K562 (cell line): Measurements from ENCODE around the gene CPZ. TPM values are rescaled to one million over a fixed set of nuclear protein-coding genes. Genes with fewer than 3 reads are reported as not detected.

Experiments used
- ATAC-seq: fragments of 200-7000 bp; cut with Tn5 transposase; 3 replicates; pipeline ENCODE4 v1.9.1; 2020; ENCODE audit warnings: moderate library complexity
- BruUV-seq: library from RNA; stranded (reverse); fragments of 400-500 nt; replicated peaks from 2 replicates; lab custom pipeline; 2021; lab: Mats Ljungman, UMichigan
- CTCF ChIA-PET: fragments of 300-600 bp; formaldehyde crosslinking; extraction: SDS; loops from one replicate; lab custom pipeline; 2021; ENCODE audit warnings: low intra/inter-chr PET ratio; lab: Yijun Ruan, JAX
- POLR2A ChIA-PET: fragments of 300-600, 350-650 bp; sonication (Branson Sonifier 250); formaldehyde crosslinking; extraction: SDS; loops from one replicate; lab custom pipeline; 2021; ENCODE audit warnings: antibody characterized with exemption, inconsistent platforms; lab: Yijun Ruan, JAX
- DNase-seq, 4 experiments: peaks; one replicate each; pipeline versions ENCODE4 v3.0.0 to v3.0.0-alpha.2; 2011 to 2018; ENCODE audit warnings: low spot score in 3 of 4, mixed read lengths in 3 of 4; ENCODE audit errors: extremely low read depth in 1 of 4
- FAIRE-seq: peaks from 2 replicates; lab custom pipeline; 2011; peaks lifted over from hg19 to GRCh38; lab: Jason Lieb, UNC
- H2AFZ ChIP-seq: 2 replicates; pipeline ENCODE4 v1.6.0; 2011; ENCODE audit warnings: low read depth, low read length, control low read depth, inconsistent platforms
- H3K27ac ChIP-seq: fragments of 200-600 bp; 3 replicates; pipeline ENCODE4 v1.8.0; 2011; ENCODE audit warnings: low read depth, mild to moderate bottlenecking, control low read depth, inconsistent platforms, low read length, moderate library complexity, mixed read lengths; ENCODE audit errors: extremely low read depth
- H3K27me3 ChIP-seq, 2 experiments: fragments of 300-600 bp in 1 of 2; 2 replicates in 1 of 2; 3 replicates in 1 of 2; pipeline versions ENCODE4 v1.6.0 to v1.8.0; 2011; ENCODE audit warnings: inconsistent platforms in 2 of 2, low read length in 2 of 2, mild to moderate bottlenecking in 1 of 2, mixed read lengths in 1 of 2, moderate library complexity in 1 of 2; ENCODE audit not compliant: control insufficient read depth in 2 of 2, insufficient read depth in 2 of 2
- H3K36me3 ChIP-seq: fragments of 300-600 bp; 3 replicates; pipeline ENCODE4 v1.8.0; 2011; ENCODE audit warnings: mild to moderate bottlenecking, low read length, inconsistent platforms; ENCODE audit not compliant: control insufficient read depth, insufficient read depth
- H3K4me1 ChIP-seq, 2 experiments: fragments of 200-600 bp in 1 of 2; replicated peaks in 1 of 2; 2 replicates in 1 of 2; 3 replicates in 1 of 2; pipeline versions ENCODE4 v1.5.1 to v1.8.0; 2011; ENCODE audit warnings: inconsistent platforms in 2 of 2, low read length in 2 of 2, mild to moderate bottlenecking in 1 of 2, mixed read lengths in 1 of 2, moderate library complexity in 1 of 2; ENCODE audit not compliant: control insufficient read depth in 2 of 2, insufficient read depth in 2 of 2
- H3K4me2 ChIP-seq: 2 replicates; pipeline ENCODE4 v1.6.1; 2011; ENCODE audit warnings: low read length, control low read depth, inconsistent platforms, mixed read lengths; ENCODE audit not compliant: insufficient read depth
- H3K4me3 ChIP-seq: fragments of 200-600 bp; sonication (generic), shearing (Covaris generic); 2 replicates; pipeline ENCODE4 v1.5.1; 2016; ENCODE audit warnings: control low read depth, inconsistent platforms
- H3K79me2 ChIP-seq: fragments of 200-600 bp; 3 replicates; pipeline ENCODE4 v1.8.0; 2011; ENCODE audit warnings: low read length, inconsistent platforms; ENCODE audit not compliant: control insufficient read depth, insufficient read depth
- H3K9ac ChIP-seq, 2 experiments: 2 replicates each; pipeline versions ENCODE4 v1.6.0 to v1.6.1; 2011; ENCODE audit warnings: low read depth in 2 of 2, low read length in 2 of 2, control low read depth in 1 of 2, inconsistent platforms in 1 of 2, mild to moderate bottlenecking in 1 of 2, mixed read lengths in 1 of 2; ENCODE audit not compliant: insufficient read depth in 1 of 2
- H3K9me1 ChIP-seq: one replicate; pipeline ENCODE4 v1.6.0; 2011; ENCODE audit warnings: inconsistent platforms, mild to moderate bottlenecking, low read length, moderate library complexity; ENCODE audit not compliant: control insufficient read depth, insufficient read depth
- H3K9me3 ChIP-seq: replicated peaks from 2 replicates; pipeline ENCODE4 v1.5.1; 2011; ENCODE audit warnings: low read depth, low read length, inconsistent platforms; ENCODE audit not compliant: control insufficient read depth, insufficient read depth
- H4K20me1 ChIP-seq: replicated peaks from 2 replicates; pipeline ENCODE4 v1.6.1; 2011; ENCODE audit warnings: low read length, inconsistent platforms, mixed read lengths; ENCODE audit not compliant: control insufficient read depth, insufficient read depth
- CREM ChIP-seq: IDR thresholded peaks from 2 replicates; pipeline ENCODE4 v1.6.1; 2014; ENCODE audit warnings: antibody characterized with exemption, low read depth
- DACH1 ChIP-seq: fragments of 450-650 bp; IDR thresholded peaks from 2 replicates; pipeline ENCODE4 v1.6.1; 2018; ENCODE audit not compliant: partially characterized antibody
- ETV1 ChIP-seq: fragments of 450-650 bp; conservative IDR thresholded peaks from 2 replicates; pipeline ENCODE4 v1.6.1; 2016; ENCODE audit warnings: missing genetic modification characterization, control low read depth, low read depth, missing compliant biosample characterization
- GTF2B ChIP-seq: IDR thresholded peaks from 2 replicates; pipeline ENCODE4 v1.6.1; 2011; ENCODE audit not compliant: insufficient read length; ENCODE audit errors: extremely low read depth
- HIVEP1 ChIP-seq: fragments of 250-450 bp; sonication (Bioruptor Pico); IDR thresholded peaks from 2 replicates; pipeline ENCODE4 v1.4.0; 2020; ENCODE audit warnings: mild to moderate bottlenecking
- KDM2B ChIP-seq: fragments of 250-450 bp; sonication (Bioruptor Pico); IDR thresholded peaks from 2 replicates; pipeline ENCODE4 v1.8.0; 2021; ENCODE audit warnings: mild to moderate bottlenecking, moderate library complexity
- RFX5 ChIP-seq: IDR thresholded peaks from 2 replicates; pipeline ENCODE4 v1.6.1; 2011; ENCODE audit warnings: low read depth, mild to moderate bottlenecking, improper control_type of control experiment, low read length
- RNF2 ChIP-seq: sonication (generic); IDR thresholded peaks from 2 replicates; pipeline ENCODE4 v1.6.1; 2016
- ZNF146 ChIP-seq: IDR thresholded peaks from one replicate; pipeline ENCODE4 v1.6.1; 2018; ENCODE audit warnings: missing compliant biosample characterization; ENCODE audit not compliant: unreplicated experiment
- ZNF431 ChIP-seq: sonication (generic); formaldehyde crosslinking; IDR thresholded peaks from 2 replicates; pipeline ENCODE4 v1.8.0; 2022; ENCODE audit warnings: mild to moderate bottlenecking, missing genetic modification reagents
- WGBS: fragments of 100-300 bp; shearing (Covaris generic); methylation state at CpG from one replicate; pipeline ENCODE4 v1.1.6; 2016; ENCODE audit warnings: low coverage, mixed read lengths; ENCODE audit not compliant: insufficient coverage; ENCODE audit errors: missing lambda C conversion rate; 5-methylcytosine and 5-hydroxymethylcytosine counted together
- in situ Hi-C: fragments of 300-500 bp; cut with MboI; formaldehyde crosslinking; loops from 4 replicates; pipeline ENCODE4 v1.15.0; 2018; ENCODE audit warnings: inconsistent platforms, mixed read lengths
- intact Hi-C: fragments of 100-400 bp; cut with micrococcal nuclease; formaldehyde crosslinking; loops from 2 replicates; pipeline ENCODE4 v1.14.2; 2022
- polyA plus RNA-seq, 8 experiments: library from polyadenylated mRNA; depleted of rRNA in 4 of 8; stranded (reverse) in 5 of 8; unstranded in 3 of 8; fragments of >200 nt; fragmentation: Nextera tagmentation in 2 of 8; fragmentation: Illumina TruSeq in 1 of 8; extraction: Ambion mirVana in 2 of 8; extraction: Trizol in 1 of 8; gene quantifications; 2 replicates each; pipeline versions ENCODE4 v1.2.1 to v1.2.3, GENCODE V29; 2011 to 2014; ENCODE audit warnings: inconsistent platforms in 1 of 8, missing spikeins in 1 of 8
- total RNA-seq, 7 experiments: library from RNA; depleted of rRNA in 6 of 7; stranded (reverse); fragments of >200 nt in 6 of 7; fragmentation: Illumina TruSeq in 2 of 7; extraction: Trizol in 2 of 7; gene quantifications; 2 replicates each; pipeline versions ENCODE4 v1.2.1 to v1.2.3, GENCODE V29; 2011 to 2021; ENCODE audit warnings: low replicate concordance in 1 of 7
- TF ChIP-seq, protein P1 (sequence below), 3 experiments: fragments of 200-800 bp in 1 of 3; sonication (Bioruptor generic) in 1 of 3; sonication (generic) in 1 of 3; formaldehyde crosslinking in 1 of 3; IDR thresholded peaks; 2 replicates each; pipeline versions ENCODE4 v1.6.1 to v1.8.0; 2016 to 2022; ENCODE audit warnings: mild to moderate bottlenecking in 2 of 3, missing compliant biosample characterization in 2 of 3, missing genetic modification characterization in 2 of 3, missing genetic modification reagents in 1 of 3
- TF ChIP-seq, protein P2 (sequence below): sonication (generic); formaldehyde crosslinking; IDR thresholded peaks from 2 replicates; pipeline ENCODE4 v1.8.1; 2023; ENCODE audit warnings: mild to moderate bottlenecking, missing genetic modification reagents

CPZ gene
- total and polyA plus RNA-seq, 9 of the 15 experiments (the other 6 are each of a cell fraction or from before 2014, with no cell fraction given), result 0.06 to 2.2 (median 1.2) TPM; not detected in 1

GRCh38 chr4:8664031-8664805 is 71.7 kb downstream of the CPZ start:
- Histone ChIP-seq H3K27ac (no peak overlapping the region), H3K4me2 (no peak overlapping the region), H3K36me3 (no peaks in the 10 kb centered on the region), H3K9me1 (no peaks in the 10 kb centered on the region), H4K20me1 (no peaks in the 10 kb centered on the region; the same call in 1 of the 2 replicates), H3K79me2 (no peaks in the 10 kb centered on the region), H3K27me3 (peaks cover 2 to 24% of the 10 kb centered on the region in 2 experiments; a peak in 2 of 5 replicates), H3K9ac (no peak overlapping the region), H2AFZ (no peak overlapping the region), H3K4me1 (no peaks in the 10 kb centered on the region), H3K4me3 (no peak overlapping the region), H3K9me3 (no peaks in the 10 kb centered on the region)
- DNase-seq, result no peak
- CTCF ChIA-PET, result no interaction called here
- POLR2A ChIA-PET, result interaction anchor here (0.6 kb wide), 1 partner anchor 10 kb away, joined by 5 read pairs; no protein-coding TSS in a partner anchor
- no TSS peak for BruUV-seq
- under 1% methylated on average over 14 of the region's 18 CpGs for WGBS
- no peak for ATAC-seq
- FAIRE-seq, result no peak
- intact Hi-C loops, result no loop called here
- TF ChIP-seq HIVEP1 (CRISPR knock-in tag) (no peak), RFX5 (no peak), ETV1 (no peak), CREM (no peak), ZNF431 (no peak), ZNF146 (CRISPR knock-in tag) (no peak), KDM2B (no peak), RNF2 (no peak), GTF2B (no peak), DACH1 (no peak)
- TF ChIP-seq, protein P1, sequence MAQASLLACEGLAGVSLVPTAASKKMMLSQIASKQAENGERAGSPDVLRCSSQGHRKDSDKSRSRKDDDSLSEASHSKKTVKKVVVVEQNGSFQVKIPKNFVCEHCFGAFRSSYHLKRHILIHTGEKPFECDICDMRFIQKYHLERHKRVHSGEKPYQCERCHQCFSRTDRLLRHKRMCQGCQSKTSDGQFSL (CRISPR knock-in tag; IDR thresholded peaks at IDR 0.05), result no peak
- TF ChIP-seq, protein P1 (tag; IDR thresholded peaks at IDR 0.05), result no peak
- TF ChIP-seq, protein P2, sequence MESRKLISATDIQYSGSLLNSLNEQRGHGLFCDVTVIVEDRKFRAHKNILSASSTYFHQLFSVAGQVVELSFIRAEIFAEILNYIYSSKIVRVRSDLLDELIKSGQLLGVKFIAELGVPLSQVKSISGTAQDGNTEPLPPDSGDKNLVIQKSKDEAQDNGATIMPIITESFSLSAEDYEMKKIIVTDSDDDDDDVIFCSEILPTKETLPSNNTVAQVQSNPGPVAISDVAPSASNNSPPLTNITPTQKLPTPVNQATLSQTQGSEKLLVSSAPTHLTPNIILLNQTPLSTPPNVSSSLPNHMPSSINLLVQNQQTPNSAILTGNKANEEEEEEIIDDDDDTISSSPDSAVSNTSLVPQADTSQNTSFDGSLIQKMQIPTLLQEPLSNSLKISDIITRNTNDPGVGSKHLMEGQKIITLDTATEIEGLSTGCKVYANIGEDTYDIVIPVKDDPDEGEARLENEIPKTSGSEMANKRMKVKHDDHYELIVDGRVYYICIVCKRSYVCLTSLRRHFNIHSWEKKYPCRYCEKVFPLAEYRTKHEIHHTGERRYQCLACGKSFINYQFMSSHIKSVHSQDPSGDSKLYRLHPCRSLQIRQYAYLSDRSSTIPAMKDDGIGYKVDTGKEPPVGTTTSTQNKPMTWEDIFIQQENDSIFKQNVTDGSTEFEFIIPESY (CRISPR knock-in tag), result no peak
- in situ Hi-C loops, result no loop called here
